GM23338 (cell line): ENCODE measurements around the gene KIFC3. TPM values are rescaled to one million over a fixed set of nuclear protein-coding genes. Genes with fewer than 3 reads are reported as not detected.

Experiments
- ATAC-seq: fragments of 200-7000 bp; cut with Tn5 transposase; 3 replicates; pipeline ENCODE4 v1.9.1; 2020
- DNase-seq: peaks from one replicate; pipeline ENCODE4 v3.0.0-alpha.2; 2015; ENCODE audit warnings: low spot score
- H2AFZ ChIP-seq: fragments of 200-600 bp; sonication (generic); 2 replicates; pipeline ENCODE4 v1.8.0; 2016; ENCODE audit warnings: antibody characterized with exemption, mild to moderate bottlenecking, moderate library complexity
- H3F3A ChIP-seq: fragments of 200-600 bp; sonication (generic); replicated peaks from 2 replicates; pipeline ENCODE4 v1.8.0; 2017; ENCODE audit warnings: antibody characterized with exemption, mixed run types, low read depth
- H3K27ac ChIP-seq: fragments of 200-600 bp; sonication (generic); 2 replicates; pipeline ENCODE4 v1.6.1; 2016; ENCODE audit warnings: low read depth
- H3K27me3 ChIP-seq: fragments of 200-600 bp; sonication (generic); 2 replicates; pipeline ENCODE4 v1.8.0; 2016; ENCODE audit warnings: mild to moderate bottlenecking, mixed run types, moderate library complexity; ENCODE audit not compliant: insufficient read depth
- H3K36me3 ChIP-seq: fragments of 200-600 bp; sonication (generic); 2 replicates; pipeline ENCODE4 v1.8.0; 2016; ENCODE audit warnings: mild to moderate bottlenecking; ENCODE audit not compliant: insufficient read depth
- H3K4me1 ChIP-seq: fragments of 200-600 bp; sonication (generic); 2 replicates; pipeline ENCODE4 v1.8.0; 2016; ENCODE audit warnings: mild to moderate bottlenecking, moderate library complexity; ENCODE audit not compliant: insufficient read depth
- H3K4me2 ChIP-seq: fragments of 200-600 bp; sonication (generic); 2 replicates; pipeline ENCODE4 v1.7.1; 2017; ENCODE audit warnings: mixed run types
- H3K4me3 ChIP-seq: fragments of 200-600 bp; sonication (generic); 2 replicates; pipeline ENCODE4 v1.6.1; 2016; ENCODE audit warnings: mixed run types
- H3K79me2 ChIP-seq: fragments of 200-600 bp; sonication (generic); replicated peaks from 2 replicates; pipeline ENCODE4 v1.8.0; 2017; ENCODE audit warnings: mild to moderate bottlenecking; ENCODE audit not compliant: insufficient read depth
- H3K9me2 ChIP-seq: fragments of 200-600 bp; sonication (generic); 2 replicates; pipeline ENCODE4 v1.8.0; 2017; ENCODE audit not compliant: insufficient read depth
- H4K20me1 ChIP-seq: fragments of 200-600 bp; sonication (generic); replicated peaks from 2 replicates; pipeline ENCODE4 v1.8.0; 2017; ENCODE audit warnings: mild to moderate bottlenecking; ENCODE audit not compliant: insufficient read depth
- H3K27ac Mint-ChIP-seq: 2 replicates; pipeline ENCODE4 v1.8.0; 2020; ENCODE audit warnings: inconsistent platforms, mild to moderate bottlenecking, moderate library complexity, mixed read lengths
- H3K27me3 Mint-ChIP-seq: 3 replicates; pipeline ENCODE4 v1.8.0; 2022; ENCODE audit warnings: low read depth, mild to moderate bottlenecking, moderate library complexity, mixed read lengths, inconsistent platforms; ENCODE audit not compliant: insufficient read depth, poor library complexity
- H3K36me3 Mint-ChIP-seq: 3 replicates; pipeline ENCODE4 v1.8.0; 2021; ENCODE audit warnings: low read depth, mild to moderate bottlenecking, inconsistent platforms, moderate library complexity, mixed read lengths
- H3K4me1 Mint-ChIP-seq: 3 replicates; pipeline ENCODE4 v1.8.0; 2020; ENCODE audit warnings: mild to moderate bottlenecking, inconsistent platforms, mixed read lengths
- H3K4me3 Mint-ChIP-seq: 3 replicates; pipeline ENCODE4 v1.8.0; 2021; ENCODE audit warnings: moderate library complexity, mild to moderate bottlenecking, inconsistent platforms, mixed read lengths
- H3K9me3 Mint-ChIP-seq: 3 replicates; pipeline ENCODE4 v1.8.0; 2020; ENCODE audit warnings: moderate library complexity, mild to moderate bottlenecking, inconsistent platforms, mixed read lengths
- CREB1 ChIP-seq: fragments of 250-450 bp; sonication (Bioruptor Pico); IDR thresholded peaks from 2 replicates; pipeline ENCODE4 v1.5.0; 2020; ENCODE audit warnings: low read depth, mild to moderate bottlenecking, moderate library complexity
- CTCF ChIP-seq, 2 experiments: fragments of 200-600 bp in 1 of 2; sonication (generic) in 1 of 2; conservative IDR thresholded peaks; 2 replicates each; pipeline versions ENCODE4 v1.5.1 to v1.6.1; 2016 to 2017; ENCODE audit warnings: antibody characterized with exemption in 2 of 2, low read depth in 2 of 2, mild to moderate bottlenecking in 2 of 2, moderate library complexity in 1 of 2
- EZH2 ChIP-seq: fragments of 200-600 bp; sonication (generic); IDR thresholded peaks from one replicate; pipeline ENCODE4 v1.8.0; 2017; ENCODE audit warnings: antibody characterized with exemption, mild to moderate bottlenecking, low read depth; ENCODE audit not compliant: unreplicated experiment
- NANOG ChIP-seq: IDR thresholded peaks from 2 replicates; pipeline ENCODE4 v1.6.1; 2016; ENCODE audit warnings: antibody characterized with exemption, borderline replicate concordance
- POLR2AphosphoS5 ChIP-seq: IDR thresholded peaks from 2 replicates; pipeline ENCODE4 v1.6.1; 2016; ENCODE audit warnings: antibody characterized with exemption, low read depth
- STAT1 ChIP-seq: IDR thresholded peaks from one replicate; pipeline ENCODE4 v1.6.1; 2016; ENCODE audit warnings: antibody characterized with exemption; ENCODE audit not compliant: unreplicated experiment
- polyA plus RNA-seq: library from polyadenylated mRNA; unstranded; fragments of >200 nt; fragmentation: Nextera tagmentation; extraction: Ambion mirVana; gene quantifications from 2 replicates; pipeline ENCODE4 v1.2.1, GENCODE V29; 2016
- total RNA-seq: library from RNA; depleted of rRNA; stranded (reverse); fragments of >200 nt; shearing (Covaris generic); gene quantifications from 2 replicates; pipeline ENCODE4 v1.2.3, GENCODE V29; 2014
- TF ChIP-seq, protein P1 (sequence below): fragments of 250-450 bp; sonication (Bioruptor Pico); IDR thresholded peaks from 2 replicates; pipeline ENCODE4 v1.5.0; 2020; ENCODE audit warnings: mild to moderate bottlenecking, moderate library complexity
- TF ChIP-seq, protein P2 (sequence below): IDR thresholded peaks from one replicate; pipeline ENCODE4 v1.6.1; 2018; ENCODE audit warnings: antibody characterized with exemption; ENCODE audit not compliant: unreplicated experiment

Gene KIFC3
- total and polyA plus RNA-seq, 2 experiments from 2014 or later = 4.4 to 12.5 TPM

DNA sequence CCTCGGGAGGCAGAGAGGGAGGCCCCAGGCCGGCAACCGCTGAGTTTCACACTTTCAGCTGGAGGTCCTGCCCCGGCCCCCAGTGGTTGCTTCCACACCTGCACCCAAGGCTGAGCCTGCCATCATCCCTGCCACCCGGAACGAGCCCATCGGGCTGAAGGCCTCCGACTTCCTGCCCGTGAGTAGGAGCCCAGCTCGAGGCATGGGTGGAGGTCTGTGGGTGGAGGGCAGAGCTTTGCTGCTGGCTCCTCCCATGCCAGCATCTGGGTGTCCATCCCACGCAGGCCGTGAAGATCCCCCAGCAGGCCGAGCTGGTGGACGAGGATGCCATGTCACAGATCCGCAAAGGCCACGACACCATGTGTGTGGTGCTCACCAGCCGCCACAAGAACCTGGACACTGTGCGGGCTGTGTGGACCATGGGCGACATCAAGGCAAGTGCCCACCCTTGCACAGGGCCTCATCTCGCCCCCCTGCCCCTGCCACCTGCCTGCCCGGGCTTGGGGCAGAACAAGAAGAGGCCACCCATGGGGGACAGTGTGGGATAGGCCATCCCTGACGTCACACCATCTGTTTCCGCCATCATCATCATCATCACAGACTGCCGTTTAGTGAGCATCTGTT, 47.1 kb downstream of the KIFC3 start:
- H3K27ac Mint-ChIP-seq = no peak overlapping the region
- DNase-seq (no peak), ATAC-seq (no peak)
- H3K27ac ChIP-seq = no peak overlapping the region
- H3K4me2 ChIP-seq = no peak overlapping the region
- no peaks in the 10 kb centered on the region for H3K79me2 ChIP-seq
- no peak overlapping the region for H2AFZ ChIP-seq
- H3K27me3 ChIP-seq = no peaks in the 10 kb centered on the region
- H3K36me3 ChIP-seq = no peaks in the 10 kb centered on the region
- H3K9me3 Mint-ChIP-seq = no peaks in the 10 kb centered on the region
- peaks cover 8% of the 10 kb centered on the region for H3K27me3 Mint-ChIP-seq
- no peak for TF ChIP-seq STAT1
- peak in 1 of 2 experiments; percentile 22; a peak in 3 of 4 replicates for TF ChIP-seq CTCF (conservative IDR thresholded peaks at IDR 0.05; ENCODE audit: low read depth in 2 of 2)
- H4K20me1 ChIP-seq = no peaks in the 10 kb centered on the region
- no peaks in the 10 kb centered on the region for H3F3A ChIP-seq
- no peaks in the 10 kb centered on the region for H3K9me2 ChIP-seq
- H3K4me3 Mint-ChIP-seq = no peak overlapping the region
- no peak overlapping the region for H3K4me3 ChIP-seq
- no peaks in the 10 kb centered on the region; the same call in 1 of the 2 replicates for H3K4me1 ChIP-seq
- peaks cover 10% of the 10 kb centered on the region for H3K4me1 Mint-ChIP-seq
- peaks cover 27% of the 10 kb centered on the region for H3K36me3 Mint-ChIP-seq

GRCh38 chr16:57754354-57755060, 47.8 kb downstream of the KIFC3 start:
- no peak for ATAC-seq
- Histone ChIP-seq H3K27ac (no peak overlapping the region), H3K9me2 (no peaks in the 10 kb centered on the region), H3K4me3 (no peak overlapping the region), H3K4me2 (no peak overlapping the region), H3K4me1 (no peaks in the 10 kb centered on the region; the same call in 1 of the 2 replicates), H3F3A (no peaks in the 10 kb centered on the region), H4K20me1 (no peaks in the 10 kb centered on the region; the same call in 1 of the 2 replicates), H3K36me3 (no peaks in the 10 kb centered on the region), H3K27me3 (no peaks in the 10 kb centered on the region), H3K79me2 (no peaks in the 10 kb centered on the region), H2AFZ (no peak overlapping the region)
- H3K4me1 Mint-ChIP-seq = peaks cover 5% of the 10 kb centered on the region; the same call in 2 of the 3 replicates
- DNase-seq = no peak
- H3K36me3 Mint-ChIP-seq = peaks cover 29% of the 10 kb centered on the region
- no peaks in the 10 kb centered on the region for H3K9me3 Mint-ChIP-seq
- peaks cover 6% of the 10 kb centered on the region for H3K27me3 Mint-ChIP-seq
- H3K4me3 Mint-ChIP-seq = no peak overlapping the region
- H3K27ac Mint-ChIP-seq = no peak overlapping the region
- TF ChIP-seq EZH2 (no peak), NANOG (no peak), POLR2AphosphoS5 (no peak), CREB1 (CRISPR knock-in tag) (no peak)
- TF ChIP-seq, protein P1, sequence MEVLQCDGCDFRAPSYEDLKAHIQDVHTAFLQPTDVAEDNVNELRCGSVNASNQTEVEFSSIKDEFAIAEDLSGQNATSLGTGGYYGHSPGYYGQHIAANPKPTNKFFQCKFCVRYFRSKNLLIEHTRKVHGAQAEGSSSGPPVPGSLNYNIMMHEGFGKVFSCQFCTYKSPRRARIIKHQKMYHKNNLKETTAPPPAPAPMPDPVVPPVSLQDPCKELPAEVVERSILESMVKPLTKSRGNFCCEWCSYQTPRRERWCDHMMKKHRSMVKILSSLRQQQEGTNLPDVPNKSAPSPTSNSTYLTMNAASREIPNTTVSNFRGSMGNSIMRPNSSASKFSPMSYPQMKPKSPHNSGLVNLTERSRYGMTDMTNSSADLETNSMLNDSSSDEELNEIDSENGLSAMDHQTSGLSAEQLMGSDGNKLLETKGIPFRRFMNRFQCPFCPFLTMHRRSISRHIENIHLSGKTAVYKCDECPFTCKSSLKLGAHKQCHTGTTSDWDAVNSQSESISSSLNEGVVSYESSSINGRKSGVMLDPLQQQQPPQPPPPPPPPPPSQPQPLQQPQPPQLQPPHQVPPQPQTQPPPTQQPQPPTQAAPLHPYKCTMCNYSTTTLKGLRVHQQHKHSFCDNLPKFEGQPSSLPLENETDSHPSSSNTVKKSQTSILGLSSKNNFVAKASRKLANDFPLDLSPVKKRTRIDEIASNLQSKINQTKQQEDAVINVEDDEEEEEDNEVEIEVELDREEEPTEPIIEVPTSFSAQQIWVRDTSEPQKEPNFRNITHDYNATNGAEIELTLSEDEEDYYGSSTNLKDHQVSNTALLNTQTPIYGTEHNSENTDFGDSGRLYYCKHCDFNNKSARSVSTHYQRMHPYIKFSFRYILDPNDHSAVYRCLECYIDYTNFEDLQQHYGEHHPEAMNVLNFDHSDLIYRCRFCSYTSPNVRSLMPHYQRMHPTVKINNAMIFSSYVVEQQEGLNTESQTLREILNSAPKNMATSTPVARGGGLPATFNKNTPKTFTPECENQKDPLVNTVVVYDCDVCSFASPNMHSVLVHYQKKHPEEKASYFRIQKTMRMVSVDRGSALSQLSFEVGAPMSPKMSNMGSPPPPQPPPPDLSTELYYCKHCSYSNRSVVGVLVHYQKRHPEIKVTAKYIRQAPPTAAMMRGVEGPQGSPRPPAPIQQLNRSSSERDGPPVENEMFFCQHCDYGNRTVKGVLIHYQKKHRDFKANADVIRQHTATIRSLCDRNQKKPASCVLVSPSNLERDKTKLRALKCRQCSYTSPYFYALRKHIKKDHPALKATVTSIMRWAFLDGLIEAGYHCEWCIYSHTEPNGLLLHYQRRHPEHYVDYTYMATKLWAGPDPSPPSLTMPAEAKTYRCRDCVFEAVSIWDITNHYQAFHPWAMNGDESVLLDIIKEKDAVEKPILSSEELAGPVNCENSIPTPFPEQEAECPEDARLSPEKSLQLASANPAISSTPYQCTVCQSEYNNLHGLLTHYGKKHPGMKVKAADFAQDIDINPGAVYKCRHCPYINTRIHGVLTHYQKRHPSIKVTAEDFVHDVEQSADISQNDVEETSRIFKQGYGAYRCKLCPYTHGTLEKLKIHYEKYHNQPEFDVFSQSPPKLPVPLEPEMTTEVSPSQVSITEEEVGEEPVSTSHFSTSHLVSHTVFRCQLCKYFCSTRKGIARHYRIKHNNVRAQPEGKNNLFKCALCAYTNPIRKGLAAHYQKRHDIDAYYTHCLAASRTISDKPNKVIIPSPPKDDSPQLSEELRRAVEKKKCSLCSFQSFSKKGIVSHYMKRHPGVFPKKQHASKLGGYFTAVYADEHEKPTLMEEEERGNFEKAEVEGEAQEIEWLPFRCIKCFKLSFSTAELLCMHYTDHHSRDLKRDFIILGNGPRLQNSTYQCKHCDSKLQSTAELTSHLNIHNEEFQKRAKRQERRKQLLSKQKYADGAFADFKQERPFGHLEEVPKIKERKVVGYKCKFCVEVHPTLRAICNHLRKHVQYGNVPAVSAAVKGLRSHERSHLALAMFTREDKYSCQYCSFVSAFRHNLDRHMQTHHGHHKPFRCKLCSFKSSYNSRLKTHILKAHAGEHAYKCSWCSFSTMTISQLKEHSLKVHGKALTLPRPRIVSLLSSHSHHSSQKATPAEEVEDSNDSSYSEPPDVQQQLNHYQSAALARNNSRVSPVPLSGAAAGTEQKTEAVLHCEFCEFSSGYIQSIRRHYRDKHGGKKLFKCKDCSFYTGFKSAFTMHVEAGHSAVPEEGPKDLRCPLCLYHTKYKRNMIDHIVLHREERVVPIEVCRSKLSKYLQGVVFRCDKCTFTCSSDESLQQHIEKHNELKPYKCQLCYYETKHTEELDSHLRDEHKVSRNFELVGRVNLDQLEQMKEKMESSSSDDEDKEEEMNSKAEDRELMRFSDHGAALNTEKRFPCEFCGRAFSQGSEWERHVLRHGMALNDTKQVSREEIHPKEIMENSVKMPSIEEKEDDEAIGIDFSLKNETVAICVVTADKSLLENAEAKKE = no peak
- TF ChIP-seq, protein P2, sequence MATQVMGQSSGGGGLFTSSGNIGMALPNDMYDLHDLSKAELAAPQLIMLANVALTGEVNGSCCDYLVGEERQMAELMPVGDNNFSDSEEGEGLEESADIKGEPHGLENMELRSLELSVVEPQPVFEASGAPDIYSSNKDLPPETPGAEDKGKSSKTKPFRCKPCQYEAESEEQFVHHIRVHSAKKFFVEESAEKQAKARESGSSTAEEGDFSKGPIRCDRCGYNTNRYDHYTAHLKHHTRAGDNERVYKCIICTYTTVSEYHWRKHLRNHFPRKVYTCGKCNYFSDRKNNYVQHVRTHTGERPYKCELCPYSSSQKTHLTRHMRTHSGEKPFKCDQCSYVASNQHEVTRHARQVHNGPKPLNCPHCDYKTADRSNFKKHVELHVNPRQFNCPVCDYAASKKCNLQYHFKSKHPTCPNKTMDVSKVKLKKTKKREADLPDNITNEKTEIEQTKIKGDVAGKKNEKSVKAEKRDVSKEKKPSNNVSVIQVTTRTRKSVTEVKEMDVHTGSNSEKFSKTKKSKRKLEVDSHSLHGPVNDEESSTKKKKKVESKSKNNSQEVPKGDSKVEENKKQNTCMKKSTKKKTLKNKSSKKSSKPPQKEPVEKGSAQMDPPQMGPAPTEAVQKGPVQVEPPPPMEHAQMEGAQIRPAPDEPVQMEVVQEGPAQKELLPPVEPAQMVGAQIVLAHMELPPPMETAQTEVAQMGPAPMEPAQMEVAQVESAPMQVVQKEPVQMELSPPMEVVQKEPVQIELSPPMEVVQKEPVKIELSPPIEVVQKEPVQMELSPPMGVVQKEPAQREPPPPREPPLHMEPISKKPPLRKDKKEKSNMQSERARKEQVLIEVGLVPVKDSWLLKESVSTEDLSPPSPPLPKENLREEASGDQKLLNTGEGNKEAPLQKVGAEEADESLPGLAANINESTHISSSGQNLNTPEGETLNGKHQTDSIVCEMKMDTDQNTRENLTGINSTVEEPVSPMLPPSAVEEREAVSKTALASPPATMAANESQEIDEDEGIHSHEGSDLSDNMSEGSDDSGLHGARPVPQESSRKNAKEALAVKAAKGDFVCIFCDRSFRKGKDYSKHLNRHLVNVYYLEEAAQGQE = no peak
